ENCODE results near the gene NEDD4L. TPM values are rescaled to one million over a fixed set of nuclear protein-coding genes. Genes with fewer than 3 reads are reported as not detected.

Gene NEDD4L
- total RNA-seq, 1 donor from 2014 or later, result 41.1 TPM

- no peak for TF ChIP-seq CTCF (IDR thresholded peaks at IDR 0.05)
- Mint-ChIP-seq H3K4me3 (ENCODE audit: unreplicated experiment) (peak overlapping the region; percentile 48), H3K27me3 (ENCODE audit: unreplicated experiment) (no peaks in the 10 kb centered on the region), H3K27ac (ENCODE audit: unreplicated experiment) (no peak overlapping the region), H3K9me3 (ENCODE audit: unreplicated experiment) (no peaks in the 10 kb centered on the region), H3K36me3 (ENCODE audit: unreplicated experiment) (peaks cover 5% of the 10 kb centered on the region), H3K4me1 (ENCODE audit: unreplicated experiment) (peaks cover 30% of the 10 kb centered on the region)
- no peak for DNase-seq (ENCODE audit: extremely low spot score, unreplicated experiment)
Observed at GRCh38 chr18:58247363-58247834, 203.4 kb downstream of the NEDD4L start.

- Mint-ChIP-seq H3K36me3 (ENCODE audit: unreplicated experiment) (peaks cover 5% of the 10 kb centered on the region), H3K9me3 (ENCODE audit: unreplicated experiment) (no peaks in the 10 kb centered on the region), H3K4me3 (ENCODE audit: unreplicated experiment) (no peak overlapping the region), H3K27ac (ENCODE audit: unreplicated experiment) (peak overlapping the region; percentile 58), H3K4me1 (ENCODE audit: unreplicated experiment) (peaks cover 43% of the 10 kb centered on the region), H3K27me3 (ENCODE audit: unreplicated experiment) (no peaks in the 10 kb centered on the region)
- no peak for DNase-seq (ENCODE audit: extremely low spot score, unreplicated experiment)
- no peak for TF ChIP-seq CTCF (IDR thresholded peaks at IDR 0.05)
Observed at GRCh38 chr18:58249712-58250111, 205.7 kb downstream of the NEDD4L start.

GRCh38 chr18:58251416-58251815 lies 207.4 kb downstream of the NEDD4L start:
- Mint-ChIP-seq H3K27me3 (ENCODE audit: unreplicated experiment) (no peaks in the 10 kb centered on the region), H3K27ac (ENCODE audit: unreplicated experiment) (no peak overlapping the region), H3K9me3 (ENCODE audit: unreplicated experiment) (no peaks in the 10 kb centered on the region), H3K4me3 (ENCODE audit: unreplicated experiment) (no peak overlapping the region), H3K4me1 (ENCODE audit: unreplicated experiment) (peaks cover 49% of the 10 kb centered on the region), H3K36me3 (ENCODE audit: unreplicated experiment) (peaks cover 6% of the 10 kb centered on the region)
- no peak for TF ChIP-seq CTCF (IDR thresholded peaks at IDR 0.05)
- no peak for DNase-seq (ENCODE audit: extremely low spot score, unreplicated experiment)

- DNase-seq (ENCODE audit: extremely low spot score, unreplicated experiment), result no peak
- Mint-ChIP-seq H3K27ac (ENCODE audit: unreplicated experiment) (no peak overlapping the region), H3K9me3 (ENCODE audit: unreplicated experiment) (no peaks in the 10 kb centered on the region), H3K27me3 (ENCODE audit: unreplicated experiment) (no peaks in the 10 kb centered on the region), H3K4me1 (ENCODE audit: unreplicated experiment) (peaks cover 51% of the 10 kb centered on the region), H3K4me3 (ENCODE audit: unreplicated experiment) (no peak overlapping the region), H3K36me3 (ENCODE audit: unreplicated experiment) (peaks cover 7% of the 10 kb centered on the region)
- TF ChIP-seq CTCF (IDR thresholded peaks at IDR 0.05), result no peak
Observed at GRCh38 chr18:58252166-58252565, 208.1 kb downstream of the NEDD4L start.

GRCh38 chr18:58253318-58253717 lies 209.3 kb downstream of the NEDD4L start:
- TF ChIP-seq CTCF (IDR thresholded peaks at IDR 0.05), result no peak
- Mint-ChIP-seq H3K9me3 (ENCODE audit: unreplicated experiment) (no peaks in the 10 kb centered on the region), H3K27me3 (ENCODE audit: unreplicated experiment) (no peaks in the 10 kb centered on the region), H3K4me3 (ENCODE audit: unreplicated experiment) (no peak overlapping the region), H3K4me1 (ENCODE audit: unreplicated experiment) (peaks cover 56% of the 10 kb centered on the region), H3K36me3 (ENCODE audit: unreplicated experiment) (peaks cover 10% of the 10 kb centered on the region), H3K27ac (ENCODE audit: unreplicated experiment) (no peak overlapping the region)
- no peak for DNase-seq (ENCODE audit: extremely low spot score, unreplicated experiment)
